ENCODE data around the gene PRKAG1.

PRKAG1 gene

DNA sequence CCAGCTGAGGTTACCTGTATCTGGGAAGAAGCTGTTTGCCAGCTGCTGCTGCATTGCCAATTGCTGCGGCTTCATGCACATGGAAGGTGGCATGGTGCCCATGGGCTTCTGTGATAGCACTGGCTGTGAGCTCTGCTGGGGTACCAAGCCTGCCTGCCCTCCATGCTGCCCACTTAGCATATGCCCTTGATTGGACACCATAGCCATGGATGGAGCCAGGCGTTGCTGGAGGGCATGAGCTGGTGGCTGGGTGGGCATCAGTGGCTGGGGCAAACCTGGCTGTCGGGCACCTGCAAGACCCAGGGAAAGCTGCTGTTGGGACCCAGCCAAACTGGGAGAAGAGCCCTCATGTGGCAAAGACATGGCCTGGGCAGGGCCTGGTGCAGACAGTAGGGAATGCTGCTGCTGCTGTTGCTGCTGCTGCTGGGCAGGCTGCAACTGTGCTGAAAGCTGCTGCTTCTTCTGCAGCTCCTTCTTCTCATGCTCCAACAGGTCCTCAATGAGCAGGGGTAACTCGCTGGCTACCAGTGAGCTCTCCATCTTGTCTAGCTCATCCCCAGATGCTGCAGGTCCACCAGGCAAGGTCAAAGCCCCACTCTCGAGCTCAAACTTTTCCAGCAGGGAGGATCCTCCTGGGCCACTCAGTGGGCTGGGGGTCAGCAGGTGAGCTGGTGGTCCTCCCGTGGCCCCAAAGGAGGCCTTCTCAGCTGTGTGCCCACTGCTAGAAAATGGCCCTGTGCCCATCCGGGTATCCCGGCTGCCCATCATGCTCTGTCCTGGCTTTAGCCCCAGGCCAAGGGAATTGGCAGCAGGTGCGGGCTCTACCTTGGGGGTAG, 18.8 kb upstream of the PRKAG1 start:
- DNase-seq (ENCODE audit: low spot score), result no peak
- in situ Hi-C loops (cut with MboI; ENCODE audit: low sequenced_read_pairs, unreplicated experiment), result no loop called here
- TF ChIP-seq, protein P1, sequence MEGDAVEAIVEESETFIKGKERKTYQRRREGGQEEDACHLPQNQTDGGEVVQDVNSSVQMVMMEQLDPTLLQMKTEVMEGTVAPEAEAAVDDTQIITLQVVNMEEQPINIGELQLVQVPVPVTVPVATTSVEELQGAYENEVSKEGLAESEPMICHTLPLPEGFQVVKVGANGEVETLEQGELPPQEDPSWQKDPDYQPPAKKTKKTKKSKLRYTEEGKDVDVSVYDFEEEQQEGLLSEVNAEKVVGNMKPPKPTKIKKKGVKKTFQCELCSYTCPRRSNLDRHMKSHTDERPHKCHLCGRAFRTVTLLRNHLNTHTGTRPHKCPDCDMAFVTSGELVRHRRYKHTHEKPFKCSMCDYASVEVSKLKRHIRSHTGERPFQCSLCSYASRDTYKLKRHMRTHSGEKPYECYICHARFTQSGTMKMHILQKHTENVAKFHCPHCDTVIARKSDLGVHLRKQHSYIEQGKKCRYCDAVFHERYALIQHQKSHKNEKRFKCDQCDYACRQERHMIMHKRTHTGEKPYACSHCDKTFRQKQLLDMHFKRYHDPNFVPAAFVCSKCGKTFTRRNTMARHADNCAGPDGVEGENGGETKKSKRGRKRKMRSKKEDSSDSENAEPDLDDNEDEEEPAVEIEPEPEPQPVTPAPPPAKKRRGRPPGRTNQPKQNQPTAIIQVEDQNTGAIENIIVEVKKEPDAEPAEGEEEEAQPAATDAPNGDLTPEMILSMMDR (IDR thresholded peaks at IDR 0.05; ENCODE audit: borderline replicate concordance, control extremely low read depth, extremely low read depth, insufficient read depth, missing control alignments), result no peak

DNA sequence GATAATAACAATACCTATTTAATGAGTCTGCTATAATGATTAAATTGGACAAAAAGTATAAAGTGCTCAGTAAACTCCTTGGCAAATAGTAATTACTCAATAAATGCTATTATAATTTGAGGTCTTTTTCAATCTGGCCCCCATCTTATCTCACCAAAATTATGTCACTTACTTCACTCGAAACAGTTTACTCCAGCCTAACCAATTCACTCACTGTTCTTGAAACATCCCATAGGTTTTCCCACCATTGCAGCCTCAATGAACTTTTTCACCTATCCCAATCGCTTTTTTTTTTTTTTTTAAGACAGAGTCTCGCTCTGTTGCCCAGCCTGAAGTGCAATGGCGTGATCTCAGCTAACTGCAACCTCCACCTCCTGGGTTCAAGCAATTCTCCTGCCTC, 17.5 kb upstream of the PRKAG1 start:
- TF ChIP-seq, protein P1 (IDR thresholded peaks at IDR 0.05; ENCODE audit: borderline replicate concordance, control extremely low read depth, extremely low read depth, insufficient read depth, missing control alignments), result no peak
- in situ Hi-C loops (cut with MboI; ENCODE audit: low sequenced_read_pairs, unreplicated experiment), result no loop called here
- no peak for DNase-seq (ENCODE audit: low spot score)

DNA sequence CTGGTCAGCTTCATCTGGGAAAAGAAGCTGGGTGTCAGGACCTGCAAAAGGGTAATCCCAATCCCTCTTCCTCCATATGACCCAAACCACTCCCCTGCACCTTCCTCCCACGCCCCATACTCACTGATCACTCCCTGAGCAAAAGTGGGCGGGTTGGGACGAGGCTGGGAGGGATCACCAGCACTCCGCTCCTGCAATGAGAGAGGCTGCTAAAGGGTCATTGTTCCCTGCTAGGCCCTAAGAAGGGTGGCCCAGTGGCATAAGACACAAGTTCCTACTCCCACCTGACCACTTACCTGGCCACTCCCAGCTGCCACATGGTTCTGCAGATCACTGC, 15.7 kb upstream of the PRKAG1 start:
- in situ Hi-C loops (cut with MboI; ENCODE audit: low sequenced_read_pairs, unreplicated experiment), result no loop called here
- TF ChIP-seq, protein P1 (IDR thresholded peaks at IDR 0.05; ENCODE audit: borderline replicate concordance, control extremely low read depth, extremely low read depth, insufficient read depth, missing control alignments), result no peak
- no peak for DNase-seq (ENCODE audit: low spot score)

DNA sequence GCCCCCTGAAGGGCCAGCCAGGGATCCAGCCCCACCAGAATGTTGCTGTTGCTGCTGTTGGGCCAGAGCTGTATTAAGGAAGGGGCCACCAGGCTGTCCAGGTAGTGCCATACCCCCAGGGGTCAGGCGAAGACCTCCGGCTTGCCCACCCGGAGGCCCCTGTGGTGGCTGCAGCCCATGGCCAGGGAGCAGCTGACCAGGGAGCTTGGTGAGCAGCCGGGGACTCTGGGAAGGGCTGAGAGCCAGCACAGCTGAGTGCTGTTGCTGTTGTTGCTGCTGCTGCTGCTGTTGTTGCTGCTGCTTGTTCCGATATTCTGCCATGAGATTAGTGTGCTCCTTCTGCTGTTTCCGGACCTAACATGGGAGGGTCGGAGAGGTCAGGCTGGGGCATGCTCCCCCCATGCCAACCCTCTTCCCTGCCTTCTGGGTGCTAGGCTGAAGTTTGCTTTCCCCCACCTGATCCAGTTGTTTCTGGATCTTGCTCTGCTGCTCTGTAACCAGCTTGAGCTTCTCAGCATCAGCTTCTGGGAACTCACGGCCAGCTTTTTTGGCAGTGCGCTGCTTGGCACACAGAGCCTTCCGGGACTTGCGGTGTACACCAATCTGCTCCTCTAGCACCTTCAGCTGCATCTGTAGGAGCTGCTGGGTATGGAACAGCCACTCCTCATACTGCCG, 15.2 kb upstream of the PRKAG1 start:
- DNase-seq (ENCODE audit: low spot score), result no peak
- TF ChIP-seq, protein P1 (IDR thresholded peaks at IDR 0.05; ENCODE audit: borderline replicate concordance, control extremely low read depth, extremely low read depth, insufficient read depth, missing control alignments), result no peak
- in situ Hi-C loops (cut with MboI; ENCODE audit: low sequenced_read_pairs, unreplicated experiment), result no loop called here

DNA sequence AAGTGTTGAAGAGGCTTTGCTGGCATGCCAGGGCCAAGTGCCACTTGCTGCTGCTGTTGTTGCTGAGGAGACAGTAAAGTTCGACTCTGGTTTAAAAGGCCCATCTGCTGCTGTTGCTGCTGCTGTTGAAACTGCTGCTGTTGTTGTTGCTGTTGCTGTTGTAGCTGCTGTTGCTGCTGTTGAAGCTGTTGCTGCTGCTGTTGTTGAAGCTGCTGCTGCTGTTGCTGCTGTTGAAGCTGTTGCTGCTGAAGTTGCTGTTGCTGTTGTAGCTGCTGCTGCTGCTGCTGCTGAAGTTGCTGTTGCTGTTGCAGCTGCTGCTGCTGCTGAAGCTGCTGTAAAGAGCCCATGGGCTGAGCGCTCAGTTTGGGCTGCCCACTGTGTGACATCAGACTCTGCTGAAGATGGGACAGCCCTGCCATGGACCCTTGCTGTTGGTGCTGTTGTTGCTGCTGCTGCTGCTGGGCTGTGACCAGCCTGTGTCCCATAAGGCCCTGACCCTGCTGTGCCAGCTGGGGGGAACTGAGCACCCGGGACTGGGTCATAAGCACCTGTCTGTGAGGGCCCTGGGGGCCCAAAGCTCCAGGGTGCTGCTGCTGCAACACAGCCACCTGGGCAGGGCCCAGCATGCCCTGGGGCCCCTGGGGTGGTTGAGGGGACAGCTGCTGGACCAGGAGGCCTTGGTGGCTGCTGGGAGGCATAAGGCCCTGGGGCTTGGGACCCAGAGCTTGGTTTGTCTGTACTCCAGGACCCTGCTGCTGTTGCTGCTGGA, 14.3 kb upstream of the PRKAG1 start:
- in situ Hi-C loops (cut with MboI; ENCODE audit: low sequenced_read_pairs, unreplicated experiment), result no loop called here
- DNase-seq (ENCODE audit: low spot score), result no peak

DNA sequence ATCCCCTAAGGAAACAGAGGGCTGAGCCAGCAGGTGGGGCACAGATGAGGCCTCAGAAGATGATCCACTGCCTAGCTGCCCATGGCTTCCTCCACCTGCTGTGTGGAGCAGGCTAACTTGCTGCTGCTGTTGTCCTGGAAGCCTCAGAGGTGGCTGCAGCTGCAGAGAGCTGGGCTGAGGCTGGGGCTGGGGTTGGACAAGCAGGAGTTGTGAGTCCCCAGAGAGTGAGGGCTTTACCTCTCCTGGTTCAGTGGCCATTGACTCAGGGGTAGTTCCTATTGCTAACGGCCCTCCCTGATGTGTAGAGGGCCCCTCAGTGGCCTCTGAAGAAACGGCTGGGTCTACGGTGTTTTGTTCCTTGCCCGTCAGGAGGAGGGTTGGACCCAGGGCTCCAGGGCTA, 13.7 kb upstream of the PRKAG1 start:
- no peak for DNase-seq (ENCODE audit: low spot score)
- TF ChIP-seq, protein P1 (IDR thresholded peaks at IDR 0.05; ENCODE audit: borderline replicate concordance, control extremely low read depth, extremely low read depth, insufficient read depth, missing control alignments), result no peak
- in situ Hi-C loops (cut with MboI; ENCODE audit: low sequenced_read_pairs, unreplicated experiment), result no loop called here

More for the DNA sequence above, 14.3 kb upstream of the PRKAG1 start:
- TF ChIP-seq, protein P1 (IDR thresholded peaks at IDR 0.05; ENCODE audit: borderline replicate concordance, control extremely low read depth, extremely low read depth, insufficient read depth, missing control alignments), result no peak
